ENCODE results near the gene PRRT3.

The PRRT3 gene

GRCh38 chr3:9947025-9947995, 4.9 kb downstream of the PRRT3 start:
- peak; percentile 42 for TF ChIP-seq CTCF (IDR thresholded peaks at IDR 0.05; ENCODE audit: low read depth, low read length)
- no peak for DNase-seq (ENCODE audit: extremely low read depth, low read depth)

- peak; percentile 47 for TF ChIP-seq CTCF (IDR thresholded peaks at IDR 0.05; ENCODE audit: low read depth, low read length)
- DNase-seq (ENCODE audit: extremely low read depth, low read depth): peak; percentile 67
These were observed 5.8 kb downstream of the PRRT3 start for GRCh38 chr3:9946112-9947024.

- DNase-seq (ENCODE audit: extremely low read depth, low read depth): no peak
- TF ChIP-seq CTCF (IDR thresholded peaks at IDR 0.05; ENCODE audit: low read depth, low read length): no peak
These were observed 6.8 kb downstream of the PRRT3 start for GRCh38 chr3:9945358-9945757.

GRCh38 chr3:9944271-9944670, 7.9 kb downstream of the PRRT3 start:
- TF ChIP-seq CTCF (IDR thresholded peaks at IDR 0.05; ENCODE audit: low read depth, low read length): no peak

DNA sequence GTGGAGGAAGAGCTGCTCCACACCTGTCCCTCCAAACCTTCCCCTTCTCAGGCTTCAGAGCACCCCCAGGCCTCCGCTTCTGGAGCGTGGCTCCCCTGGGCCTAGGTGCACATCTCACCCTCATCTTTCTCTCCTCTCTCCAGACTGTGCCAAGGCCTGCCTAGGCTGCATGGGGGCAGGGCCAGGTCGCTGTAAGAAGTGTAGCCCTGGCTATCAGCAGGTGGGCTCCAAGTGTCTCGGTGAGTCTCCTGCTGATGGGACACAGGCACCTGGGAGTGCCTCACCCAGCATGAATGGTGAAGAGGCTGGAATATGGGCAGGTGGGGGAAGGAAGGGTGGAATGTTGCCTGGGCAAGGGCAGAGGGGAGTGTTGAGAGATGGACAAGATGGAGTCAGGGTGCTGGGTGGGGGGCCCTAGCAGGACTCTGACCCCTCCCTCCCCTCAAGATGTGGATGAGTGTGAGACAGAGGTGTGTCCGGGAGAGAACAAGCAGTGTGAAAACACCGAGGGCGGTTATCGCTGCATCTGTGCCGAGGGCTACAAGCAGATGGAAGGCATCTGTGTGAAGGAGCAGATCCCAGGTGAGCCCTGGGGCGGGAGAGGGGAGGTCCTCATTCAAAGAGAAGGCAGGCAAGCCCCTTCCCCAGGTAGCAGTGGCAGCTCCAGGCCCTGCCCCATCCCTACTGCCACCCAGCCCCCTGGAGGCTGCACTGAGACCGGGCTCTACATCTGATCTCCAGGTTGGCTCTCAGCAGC, 9.1 kb downstream of the PRRT3 start:
- no peak for TF ChIP-seq CTCF (IDR thresholded peaks at IDR 0.05; ENCODE audit: low read depth, low read length)
- no peak for DNase-seq (ENCODE audit: extremely low read depth, low read depth)

More at GRCh38 chr3:9944271-9944670, 7.9 kb downstream of the PRRT3 start:
- no peak for DNase-seq (ENCODE audit: extremely low read depth, low read depth)

DNA sequence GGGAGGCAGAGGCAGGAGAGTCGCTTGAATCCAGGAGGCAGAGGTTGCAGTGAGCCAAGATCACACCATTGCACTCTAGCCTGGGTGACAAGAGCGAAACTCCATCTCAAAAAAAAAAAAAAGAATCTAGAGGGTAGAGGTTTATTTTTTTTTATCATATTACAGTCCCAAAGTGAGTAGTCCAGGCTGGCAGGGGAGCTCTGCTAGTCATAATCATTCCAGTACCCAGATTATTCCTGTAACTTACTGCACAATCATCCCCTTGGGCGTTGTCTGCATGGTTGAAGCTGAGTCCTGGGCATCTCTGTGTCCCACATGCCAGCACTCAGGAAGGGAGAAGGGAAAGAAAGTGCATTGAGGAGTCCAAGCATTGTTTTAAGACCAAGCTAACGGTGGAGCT, 10.0 kb downstream of the PRRT3 start:
- DNase-seq (ENCODE audit: extremely low read depth, low read depth): no peak
- TF ChIP-seq CTCF (IDR thresholded peaks at IDR 0.05; ENCODE audit: low read depth, low read length): no peak
